Parathyroid adenoma (tissue), 2 donors: ENCODE data around the gene CAMK1D.

ENCODE experiments used
- H2AFZ ChIP-seq: fragments of 300-600 bp; sonication (generic); one replicate; pipeline ENCODE4 v1.7.0; 2017; ENCODE audit warnings: antibody characterized with exemption, mild to moderate bottlenecking
- H3K27ac ChIP-seq: fragments of 300-600 bp; sonication (generic); one replicate; pipeline ENCODE4 v1.7.0; 2017
- H3K27me3 ChIP-seq: fragments of 300-600 bp; sonication (generic); one replicate; pipeline ENCODE4 v1.7.0; 2017; ENCODE audit warnings: low read length; ENCODE audit not compliant: control insufficient read depth, insufficient read depth
- H3K36me3 ChIP-seq: fragments of 300-600 bp; sonication (generic); one replicate; pipeline ENCODE4 v1.7.0; 2017; ENCODE audit warnings: low read length; ENCODE audit not compliant: control insufficient read depth, insufficient read depth
- H3K4me1 ChIP-seq: fragments of 300-600 bp; sonication (generic); one replicate; pipeline ENCODE4 v1.7.0; 2017; ENCODE audit warnings: control low read depth
- H3K4me2 ChIP-seq: fragments of 300-600 bp; sonication (generic); one replicate; pipeline ENCODE4 v1.7.0; 2017; ENCODE audit warnings: low read length
- H3K4me3 ChIP-seq: fragments of 300-600 bp; sonication (generic); one replicate; pipeline ENCODE4 v1.7.0; 2017; ENCODE audit warnings: low read depth, low read length
- H3K79me2 ChIP-seq: fragments of 300-600 bp; sonication (generic); one replicate; pipeline ENCODE4 v1.7.0; 2017; ENCODE audit warnings: control low read depth
- H3K9ac ChIP-seq: fragments of 300-600 bp; sonication (generic); one replicate; pipeline ENCODE4 v1.7.0; 2017; ENCODE audit warnings: mild to moderate bottlenecking
- H3K9me3 ChIP-seq: fragments of 300-600 bp; sonication (generic); one replicate; pipeline ENCODE4 v1.7.0; 2017; ENCODE audit warnings: low read length; ENCODE audit not compliant: control insufficient read depth
- TF ChIP-seq, protein P1 (sequence below): fragments of 300-600 bp; sonication (generic); IDR thresholded peaks from one replicate; pipeline ENCODE4 v1.7.0; 2017; ENCODE audit warnings: antibody characterized with exemption, mild to moderate bottlenecking
- donor health status: primary hyperparathyroidism.

CAMK1D gene

DNA sequence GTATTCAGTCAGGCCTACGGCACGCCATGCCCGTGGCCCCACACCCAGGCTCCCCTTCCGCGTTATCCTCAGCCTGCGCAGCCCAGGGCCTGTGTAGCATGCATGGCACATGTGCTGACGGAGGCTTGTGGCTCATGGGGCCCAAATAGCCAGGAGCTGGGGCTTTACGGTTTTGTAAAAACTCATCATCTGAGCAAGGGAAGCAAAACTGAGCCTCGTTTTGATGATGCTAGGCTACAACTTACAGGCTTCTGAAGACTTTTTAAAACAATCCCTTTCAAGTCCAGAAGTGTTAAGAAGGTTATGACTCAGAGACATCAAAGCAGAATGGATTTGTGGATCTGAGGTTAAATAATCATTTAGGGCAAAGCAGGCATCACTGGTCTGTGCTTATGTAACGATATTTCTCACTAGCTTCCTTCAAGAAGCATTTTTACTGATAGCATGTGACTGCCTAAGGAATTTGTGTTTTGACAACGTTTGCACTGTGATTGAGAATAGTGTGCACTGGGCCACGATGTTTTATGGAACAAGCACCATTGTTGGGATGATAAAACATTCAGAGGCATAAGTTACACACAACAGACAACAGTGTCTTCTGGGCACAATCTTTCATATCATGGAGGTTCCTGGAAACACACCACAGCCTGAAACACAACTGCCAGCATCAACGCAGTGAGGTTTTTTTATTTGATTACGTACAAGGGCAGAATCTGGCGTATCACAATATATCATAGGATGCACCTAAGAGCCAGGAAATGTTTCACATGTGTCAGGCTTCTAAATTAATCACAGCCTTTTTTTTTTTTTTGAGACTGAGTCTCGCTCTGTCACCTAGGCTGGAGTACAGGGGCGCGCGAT is 377.9 kb downstream of the CAMK1D start:
- Histone ChIP-seq H3K9me3 (no peaks in the 10 kb centered on the region), H3K4me3 (no peak overlapping the region), H3K79me2 (no peaks in the 10 kb centered on the region), H2AFZ (no peak overlapping the region), H3K27me3 (no peaks in the 10 kb centered on the region), H3K4me1 (no peaks in the 10 kb centered on the region), H3K4me2 (no peak overlapping the region), H3K9ac (no peak overlapping the region), H3K36me3 (no peaks in the 10 kb centered on the region), H3K27ac (no peak overlapping the region)
- TF ChIP-seq, protein P1, sequence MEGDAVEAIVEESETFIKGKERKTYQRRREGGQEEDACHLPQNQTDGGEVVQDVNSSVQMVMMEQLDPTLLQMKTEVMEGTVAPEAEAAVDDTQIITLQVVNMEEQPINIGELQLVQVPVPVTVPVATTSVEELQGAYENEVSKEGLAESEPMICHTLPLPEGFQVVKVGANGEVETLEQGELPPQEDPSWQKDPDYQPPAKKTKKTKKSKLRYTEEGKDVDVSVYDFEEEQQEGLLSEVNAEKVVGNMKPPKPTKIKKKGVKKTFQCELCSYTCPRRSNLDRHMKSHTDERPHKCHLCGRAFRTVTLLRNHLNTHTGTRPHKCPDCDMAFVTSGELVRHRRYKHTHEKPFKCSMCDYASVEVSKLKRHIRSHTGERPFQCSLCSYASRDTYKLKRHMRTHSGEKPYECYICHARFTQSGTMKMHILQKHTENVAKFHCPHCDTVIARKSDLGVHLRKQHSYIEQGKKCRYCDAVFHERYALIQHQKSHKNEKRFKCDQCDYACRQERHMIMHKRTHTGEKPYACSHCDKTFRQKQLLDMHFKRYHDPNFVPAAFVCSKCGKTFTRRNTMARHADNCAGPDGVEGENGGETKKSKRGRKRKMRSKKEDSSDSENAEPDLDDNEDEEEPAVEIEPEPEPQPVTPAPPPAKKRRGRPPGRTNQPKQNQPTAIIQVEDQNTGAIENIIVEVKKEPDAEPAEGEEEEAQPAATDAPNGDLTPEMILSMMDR: no peak

DNA sequence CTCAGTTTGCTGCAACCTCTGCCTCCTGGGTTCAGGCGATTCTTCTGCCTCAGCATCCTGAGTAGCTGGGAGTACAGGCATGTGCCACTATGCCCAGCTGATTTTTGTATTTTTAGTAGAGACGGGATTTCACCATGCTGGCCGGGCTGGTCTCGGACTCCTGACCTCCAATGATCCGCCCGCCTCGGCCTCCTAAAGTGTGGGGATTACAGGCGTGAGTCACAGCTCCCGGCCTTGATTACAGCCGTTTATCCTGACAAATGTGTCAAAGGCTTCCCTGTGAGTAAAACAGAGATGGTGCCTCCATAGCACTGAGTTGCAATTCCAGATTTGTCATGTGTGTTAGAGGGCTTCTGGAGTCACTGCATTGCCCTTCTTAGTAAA is 378.5 kb downstream of the CAMK1D start:
- Histone ChIP-seq H3K9me3 (no peaks in the 10 kb centered on the region), H3K9ac (no peak overlapping the region), H3K27me3 (no peaks in the 10 kb centered on the region), H3K79me2 (no peaks in the 10 kb centered on the region), H3K4me2 (no peak overlapping the region), H2AFZ (no peak overlapping the region), H3K4me1 (no peaks in the 10 kb centered on the region), H3K4me3 (no peak overlapping the region), H3K36me3 (no peaks in the 10 kb centered on the region), H3K27ac (no peak overlapping the region)
- TF ChIP-seq, protein P1: no peak

DNA sequence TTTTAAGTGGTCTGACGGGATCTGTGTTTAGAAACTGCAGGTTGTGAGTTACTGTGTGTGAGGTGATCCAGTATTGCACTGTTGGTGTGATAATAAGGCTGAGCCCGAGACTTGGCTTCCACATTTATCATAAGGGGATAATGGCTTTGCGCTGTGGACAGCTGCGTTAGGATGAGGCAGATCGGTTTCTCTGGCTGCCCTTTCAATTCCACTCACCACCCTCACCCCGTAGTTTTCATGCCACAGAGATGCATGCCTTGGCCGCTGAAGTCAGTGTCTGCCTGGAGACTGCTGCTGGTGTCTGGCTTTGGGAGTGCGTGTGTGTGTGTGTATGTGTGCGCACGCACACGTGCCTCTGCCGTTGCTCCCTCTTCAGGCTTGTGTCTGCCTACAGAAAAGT is 379.1 kb downstream of the CAMK1D start:
- Histone ChIP-seq H3K79me2 (no peaks in the 10 kb centered on the region), H3K27ac (no peak overlapping the region), H3K9ac (no peak overlapping the region), H2AFZ (no peak overlapping the region), H3K4me2 (no peak overlapping the region), H3K4me1 (no peaks in the 10 kb centered on the region), H3K36me3 (no peaks in the 10 kb centered on the region), H3K9me3 (no peaks in the 10 kb centered on the region), H3K27me3 (no peaks in the 10 kb centered on the region), H3K4me3 (no peak overlapping the region)
- TF ChIP-seq, protein P1: no peak

DNA sequence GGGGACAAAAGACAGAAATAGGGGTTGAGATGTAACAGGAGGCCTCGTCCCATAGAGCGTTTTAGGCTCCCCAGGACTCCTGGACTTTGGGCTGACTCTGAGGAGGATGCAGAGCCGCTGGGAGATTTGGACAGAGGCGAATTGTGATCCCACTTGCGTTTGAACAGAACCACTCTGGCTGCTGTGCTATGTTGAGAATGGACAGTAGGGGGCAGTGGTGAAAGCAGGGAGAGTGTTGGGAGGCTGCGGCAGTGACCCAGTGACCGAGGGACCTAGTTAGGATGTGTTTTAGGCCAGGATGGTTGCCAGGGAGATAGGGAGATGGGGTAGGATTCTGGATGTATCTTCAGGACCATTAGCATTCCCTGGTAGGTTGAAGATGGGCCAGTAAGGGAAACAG is 380.5 kb downstream of the CAMK1D start:
- Histone ChIP-seq H3K27me3 (no peaks in the 10 kb centered on the region), H3K36me3 (no peaks in the 10 kb centered on the region), H3K79me2 (no peaks in the 10 kb centered on the region), H3K4me1 (no peaks in the 10 kb centered on the region), H3K9me3 (no peaks in the 10 kb centered on the region), H3K9ac (no peak overlapping the region), H2AFZ (no peak overlapping the region), H3K4me2 (no peak overlapping the region), H3K4me3 (no peak overlapping the region), H3K27ac (no peak overlapping the region)
- TF ChIP-seq, protein P1: no peak
